ENCODE data around the gene ICE2.

- no peak for TF ChIP-seq HDGF (IDR thresholded peaks at IDR 0.05; ENCODE audit: borderline replicate concordance)
- TF ChIP-seq BHLHE40 (IDR thresholded peaks at IDR 0.05; ENCODE audit: borderline replicate concordance): no peak
- no peak for TF ChIP-seq FOXA1 (IDR thresholded peaks at IDR 0.05)
- TF ChIP-seq SP1 (IDR thresholded peaks at IDR 0.05): no peak
- no peak for TF ChIP-seq TARDBP (IDR thresholded peaks at IDR 0.05)
- TF ChIP-seq L3MBTL2 (conservative IDR thresholded peaks at IDR 0.05): no peak
- no peak for TF ChIP-seq LEF1 (IDR thresholded peaks at IDR 0.05; ENCODE audit: borderline replicate concordance)
- no peak for TF ChIP-seq FOXK2 (IDR thresholded peaks at IDR 0.05)
- TF ChIP-seq ARNT (IDR thresholded peaks at IDR 0.05): no peak
These were observed 72.2 kb downstream of the ICE2 start for GRCh38 chr15:60406513-60407414.

Measured in HEK293T (cell line).